CD4-positive, alpha-beta T cell treated with Interleukin-2 at 100 ng/mL for 4 hours (primary cell): ENCODE data around the gene UBASH3B.

Source experiments
- DNase-seq: peaks from one replicate; pipeline ENCODE4 v3.0.0-alpha.2; 2020; ENCODE audit warnings: low spot score

UBASH3B gene

DNA sequence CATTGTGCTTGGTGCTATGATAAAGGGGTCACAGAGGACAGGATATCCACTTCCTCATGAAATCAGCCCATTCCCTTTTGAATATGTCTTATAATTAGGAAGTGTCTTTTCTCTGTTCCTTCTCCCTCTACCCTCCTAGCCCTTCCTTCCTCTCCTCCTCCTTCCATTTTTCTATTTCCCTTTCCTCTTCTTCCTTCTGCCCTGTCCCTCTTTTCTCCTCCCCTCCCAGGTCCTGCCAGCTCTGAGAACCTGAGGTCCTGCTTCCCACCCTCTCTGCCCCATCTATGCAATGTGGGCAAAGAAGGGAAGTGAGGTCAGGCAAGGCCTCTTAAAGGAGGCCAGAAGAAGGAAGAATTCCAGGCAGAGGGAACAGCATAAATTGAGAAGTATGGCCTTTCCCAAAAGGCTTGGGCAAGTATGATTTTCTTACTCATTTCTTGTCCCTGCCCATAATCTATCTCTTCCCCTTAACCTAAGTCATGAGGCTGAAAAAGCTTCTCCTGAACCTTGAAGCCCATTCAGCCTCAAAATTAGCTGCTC lies 7.7 kb upstream of the UBASH3B start:
- DNase-seq: no peak

DNA sequence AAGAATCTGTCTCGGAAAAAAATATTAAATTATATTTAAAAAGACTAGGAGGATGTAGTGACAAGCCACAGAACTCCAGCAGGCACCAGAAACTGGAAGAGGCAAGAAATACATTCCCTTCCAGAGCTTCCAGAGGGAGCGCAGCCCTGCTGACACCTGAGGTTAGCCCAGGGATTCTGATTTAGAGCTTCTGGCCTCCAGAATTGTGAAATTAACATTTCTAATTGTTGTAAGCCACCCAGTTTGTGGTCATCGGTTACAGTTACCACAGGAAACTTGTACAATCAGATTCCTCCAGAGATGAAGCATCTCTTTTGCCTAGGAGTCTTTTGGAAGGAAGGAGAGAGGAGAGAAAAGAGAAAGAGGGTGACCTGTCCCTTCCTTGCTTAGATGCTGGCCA lies 6.4 kb upstream of the UBASH3B start:
- DNase-seq: no peak

DNA sequence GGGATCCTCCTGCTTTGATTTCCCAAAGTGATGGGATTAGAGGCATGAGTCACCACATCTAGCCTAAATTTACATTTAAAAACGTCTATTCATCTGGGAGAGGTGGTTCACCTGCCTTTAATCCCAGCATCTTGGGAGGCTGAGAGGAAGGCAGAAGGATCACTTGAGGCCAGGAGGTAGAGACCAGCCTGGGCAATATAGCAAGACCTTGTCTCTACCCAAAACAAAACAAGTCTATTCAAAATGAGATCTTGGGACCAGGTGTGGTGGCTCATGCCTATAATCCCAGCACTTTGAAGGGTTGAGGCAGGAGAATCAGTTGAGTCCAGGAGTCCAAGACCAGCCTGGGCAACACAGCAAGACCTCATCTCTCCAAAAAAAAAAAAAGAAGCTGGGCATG lies 4.9 kb upstream of the UBASH3B start:
- DNase-seq: no peak

DNA sequence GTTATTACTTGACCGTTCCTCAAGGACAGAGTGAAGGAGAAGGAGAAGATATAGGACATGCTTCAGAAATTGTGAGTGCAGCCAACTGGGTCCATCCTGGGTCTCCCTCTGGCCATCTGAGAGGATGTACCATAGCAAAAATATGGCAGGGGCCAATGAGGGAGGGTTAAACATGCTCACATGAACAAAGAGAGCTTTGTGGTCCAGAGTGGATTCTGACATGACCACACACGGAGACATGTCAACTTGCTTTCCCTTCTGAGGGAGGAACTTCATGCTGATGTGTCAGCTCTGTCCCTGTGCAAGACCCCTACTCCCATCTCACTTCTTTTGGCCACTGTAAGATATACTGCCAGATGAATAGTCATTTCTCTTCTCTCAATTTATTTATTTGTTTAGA lies 3.0 kb upstream of the UBASH3B start:
- DNase-seq: no peak

DNA sequence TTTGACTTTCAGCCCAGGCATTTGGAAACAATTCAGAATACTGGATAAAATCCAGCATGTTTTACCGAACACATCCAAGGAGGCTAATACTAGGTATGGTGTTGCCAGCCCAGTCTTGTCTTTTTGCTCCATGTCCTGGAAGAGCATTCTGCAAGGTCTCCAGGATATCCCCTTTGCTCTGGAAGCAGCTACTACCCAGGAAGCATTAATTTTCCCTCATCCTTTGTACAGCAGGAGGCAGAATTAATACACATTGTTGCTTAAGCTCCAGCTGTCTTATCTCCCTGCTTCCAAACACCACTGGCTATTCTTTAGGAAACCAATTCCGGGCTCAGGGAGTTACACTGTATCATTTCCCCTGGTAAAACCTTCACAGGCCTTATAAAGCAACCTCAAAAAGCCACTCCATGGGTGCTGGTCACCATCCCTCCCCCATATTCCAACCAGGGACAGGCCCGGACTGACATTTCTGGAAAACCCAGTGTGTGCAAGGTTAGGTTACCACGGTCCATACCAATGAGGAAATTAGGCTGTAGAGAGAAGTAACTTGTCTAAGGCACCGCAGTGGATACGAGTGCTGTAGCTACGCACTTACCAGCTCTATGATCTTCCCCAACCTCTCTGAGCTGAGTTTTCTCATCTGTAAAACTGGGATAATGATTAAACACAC lies 1.5 kb upstream of the UBASH3B start:
- no peak for DNase-seq

DNA sequence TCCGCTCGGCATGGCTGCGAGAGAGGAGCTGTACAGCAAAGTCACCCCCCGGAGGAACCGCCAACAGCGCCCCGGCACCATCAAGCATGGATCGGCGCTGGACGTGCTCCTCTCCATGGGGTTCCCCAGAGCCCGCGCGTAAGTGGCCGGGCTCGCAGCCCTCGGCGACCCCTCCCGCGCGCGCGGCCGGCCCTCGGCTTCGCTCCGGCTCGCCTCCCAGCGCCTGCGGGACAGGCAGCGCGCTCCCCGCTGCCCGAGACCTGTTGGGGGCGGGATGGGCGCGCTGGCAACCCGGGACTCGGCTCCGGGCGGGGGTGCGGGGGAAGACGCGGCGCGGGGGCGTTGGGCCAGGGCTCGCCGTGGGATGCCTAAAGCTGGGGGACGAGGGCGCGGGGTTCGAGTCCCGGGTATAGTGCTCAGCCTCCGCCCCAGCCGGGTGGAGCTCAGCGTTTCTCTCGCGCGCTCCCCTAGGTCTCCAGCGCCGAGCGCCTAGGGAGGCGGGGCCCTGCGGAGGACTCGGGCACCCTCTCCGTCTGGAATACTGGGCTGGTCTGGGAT lies 630 bp downstream of the UBASH3B start:
- peak; percentile 35 for DNase-seq

DNA sequence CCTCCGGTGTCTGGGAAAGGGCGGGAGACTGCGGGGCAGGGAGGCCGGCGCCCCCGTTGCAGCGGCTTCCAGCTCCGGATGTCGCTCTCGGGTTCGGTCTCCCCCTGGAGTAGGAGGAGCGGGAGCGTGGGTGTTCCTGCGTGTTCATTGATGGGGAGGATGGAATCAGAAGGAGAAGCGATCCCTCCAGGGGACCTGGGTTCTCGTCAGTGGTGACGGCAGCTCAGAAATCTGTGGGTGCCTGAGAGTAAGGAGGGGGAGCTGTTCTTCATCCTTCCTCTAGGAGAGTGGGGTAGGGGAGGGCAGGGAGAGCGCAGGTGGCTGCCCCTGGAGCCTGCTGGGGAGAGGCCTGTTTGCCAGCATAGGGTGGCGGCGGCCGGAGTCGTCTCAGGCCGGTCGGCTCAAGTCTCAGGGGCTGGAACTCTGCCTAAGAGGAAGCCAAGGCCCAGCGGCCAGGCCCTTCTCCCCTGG lies 1.1 kb downstream of the UBASH3B start:
- DNase-seq: peak; percentile 17

DNA sequence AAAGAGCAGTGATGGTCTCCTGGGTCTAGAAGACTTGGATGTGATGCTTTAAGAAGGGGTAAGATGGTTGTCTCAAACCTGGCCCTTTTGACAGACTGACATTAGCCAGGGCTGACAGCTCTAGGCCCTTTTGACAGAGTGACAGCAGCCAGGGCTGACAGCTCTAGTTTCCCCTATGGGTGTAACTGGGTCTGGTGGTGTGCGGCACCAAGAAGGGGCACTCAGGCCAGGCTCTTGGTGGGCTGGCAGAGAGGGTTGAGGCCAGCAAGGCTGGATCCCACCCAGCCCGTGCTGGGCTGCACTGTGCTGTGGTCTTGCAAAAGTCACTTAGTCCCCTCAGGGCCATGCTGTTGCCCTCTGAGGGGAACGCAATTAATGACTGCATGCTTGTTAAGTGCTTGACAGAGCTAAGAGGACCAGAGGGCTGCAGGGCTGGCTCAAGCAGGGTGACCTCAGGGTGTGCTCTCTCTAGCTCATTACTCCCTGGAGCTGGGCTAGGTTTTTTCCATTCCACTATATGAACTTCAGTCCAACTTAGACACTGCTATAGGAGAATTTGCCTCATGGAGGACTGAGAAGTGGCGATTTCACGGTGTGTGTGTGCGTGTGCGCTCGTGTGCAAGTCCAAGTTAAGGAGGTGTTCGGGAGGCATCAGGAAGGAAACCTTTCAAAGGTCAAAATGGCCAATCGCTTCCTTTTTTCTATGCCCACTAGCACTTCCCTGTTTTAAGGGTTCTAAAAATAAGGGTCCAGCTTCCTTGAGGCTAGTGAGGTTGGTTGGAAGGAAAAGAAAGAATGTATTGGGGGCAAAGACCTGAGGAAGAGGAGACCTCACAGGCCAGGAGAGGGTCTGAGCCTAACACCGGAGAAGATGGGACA lies 4.4 kb downstream of the UBASH3B start:
- no peak for DNase-seq

DNA sequence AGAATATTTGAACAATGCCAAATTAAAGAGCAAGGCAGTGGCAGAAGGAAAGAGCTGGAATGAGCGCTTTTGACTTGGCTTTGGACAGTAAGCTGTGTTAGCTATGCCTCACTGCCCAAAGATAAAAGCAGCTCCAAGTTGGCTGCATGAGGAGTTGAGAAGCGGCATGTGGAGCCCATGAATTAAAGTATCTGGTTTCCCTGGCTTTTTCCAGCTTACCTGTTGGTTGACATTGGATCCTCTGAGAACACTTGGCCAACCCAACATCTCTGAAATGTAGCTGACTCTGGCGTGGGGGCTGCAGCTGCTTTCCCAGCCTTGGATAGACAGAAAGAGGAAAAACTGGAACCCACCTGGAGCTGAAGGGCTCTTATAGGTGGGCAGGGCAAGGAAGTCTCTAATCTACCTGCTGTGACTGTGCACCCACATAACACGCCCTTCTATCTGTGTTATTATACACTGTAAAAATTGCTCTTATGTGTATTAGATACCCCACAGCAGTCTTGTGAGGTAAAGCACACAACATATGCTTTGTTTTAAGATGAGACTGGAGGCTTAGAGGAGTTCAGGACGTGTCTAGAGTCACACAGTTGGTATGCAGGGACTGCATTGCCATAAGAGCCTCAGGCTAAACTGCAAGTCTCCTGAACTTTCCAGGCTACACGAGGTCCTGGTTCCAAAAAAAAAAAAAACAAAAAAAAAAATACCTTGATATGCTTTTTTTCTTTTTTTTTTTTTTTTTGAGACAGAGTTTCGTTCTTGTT lies 5.8 kb downstream of the UBASH3B start:
- DNase-seq: no peak

DNA sequence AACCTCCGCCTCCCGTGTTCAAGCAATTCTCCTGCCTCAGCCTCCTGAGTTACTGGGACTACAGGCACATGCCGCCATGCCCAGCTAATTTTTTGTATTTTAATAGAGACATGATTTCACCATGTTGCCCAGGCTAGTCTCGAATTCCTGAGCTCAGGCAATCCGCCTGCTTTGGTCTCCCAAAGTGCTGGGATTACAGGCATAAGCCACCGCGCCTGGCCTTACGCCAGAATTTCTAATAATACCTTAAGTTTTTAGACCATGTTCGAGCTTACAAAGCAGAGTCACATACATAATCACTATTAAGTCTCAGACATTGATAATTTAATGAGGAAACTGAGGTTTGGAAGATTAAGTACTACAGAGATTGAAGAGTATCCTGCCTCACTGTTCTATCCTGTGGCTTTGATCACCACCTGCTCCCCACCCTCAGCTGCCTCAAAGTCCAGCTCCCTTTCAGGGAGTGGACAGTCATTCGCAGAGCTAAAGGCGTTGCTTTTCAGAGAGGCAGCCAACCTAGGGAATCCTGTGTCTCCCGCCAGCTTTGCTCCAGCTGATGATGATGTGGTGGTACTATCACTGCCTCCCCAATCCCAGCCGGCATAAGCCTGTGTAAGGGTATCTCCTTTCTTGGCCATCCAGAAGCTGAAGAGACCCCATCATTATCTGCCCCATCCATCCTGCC lies 7.7 kb downstream of the UBASH3B start:
- DNase-seq: no peak

DNA sequence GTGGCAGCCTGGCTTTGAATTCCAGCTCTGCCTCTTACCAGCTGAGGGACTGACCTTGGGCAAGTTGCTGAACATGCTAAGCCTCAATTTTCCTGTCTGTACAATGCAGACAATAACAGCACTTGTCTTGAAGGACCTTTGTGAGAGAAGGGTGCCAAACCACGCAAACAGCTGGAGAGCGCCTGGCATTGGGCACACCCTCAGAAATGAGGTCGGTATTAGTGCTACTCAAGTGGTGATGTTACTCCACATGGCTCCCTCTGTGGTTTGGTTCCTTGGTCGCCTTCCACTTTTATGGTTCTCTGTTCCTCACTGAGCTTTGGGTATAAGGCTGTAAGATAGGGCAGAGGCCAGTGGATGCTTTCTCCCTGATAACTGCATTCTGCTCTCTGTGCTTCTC lies 8.2 kb downstream of the UBASH3B start:
- DNase-seq: no peak

DNA sequence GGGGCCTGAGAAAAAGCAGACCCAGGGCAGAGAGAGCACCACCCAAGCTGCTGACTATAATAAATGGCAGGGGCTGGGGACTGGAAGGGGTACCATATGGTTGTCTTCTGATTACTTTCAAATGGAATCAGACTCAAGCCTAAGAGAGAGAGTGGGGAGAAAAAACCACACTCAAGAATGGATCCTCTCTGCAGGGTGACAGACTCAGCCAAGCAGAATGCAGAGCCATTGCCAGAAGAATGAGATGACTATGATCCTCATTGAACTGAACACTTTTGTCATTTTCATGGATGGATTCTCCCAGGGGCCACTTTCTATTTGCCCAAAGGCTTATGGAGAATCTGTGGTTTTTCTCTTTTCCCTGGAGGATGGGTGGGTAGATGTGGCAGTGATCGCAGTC lies 8.7 kb downstream of the UBASH3B start:
- no peak for DNase-seq

DNA sequence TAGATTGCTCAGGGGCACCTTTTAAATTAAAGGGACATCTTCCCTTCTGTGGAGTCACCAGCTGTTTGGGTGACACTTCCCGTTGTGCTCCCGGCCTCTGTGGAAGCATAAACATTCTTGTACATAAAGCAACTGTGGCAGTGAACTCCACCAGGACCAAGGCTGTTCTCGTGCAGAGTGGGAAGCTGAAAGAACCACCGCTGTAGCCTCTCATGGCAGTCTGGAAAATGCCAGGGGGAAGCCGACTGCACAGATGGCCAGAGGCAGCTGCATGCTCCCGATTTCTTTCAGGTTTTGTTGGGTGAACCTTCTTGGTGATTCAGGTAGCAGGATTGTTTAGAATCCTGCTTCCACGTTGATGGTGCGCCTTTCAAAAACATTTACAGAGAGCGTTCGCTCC lies 10.3 kb downstream of the UBASH3B start:
- DNase-seq: no peak

DNA sequence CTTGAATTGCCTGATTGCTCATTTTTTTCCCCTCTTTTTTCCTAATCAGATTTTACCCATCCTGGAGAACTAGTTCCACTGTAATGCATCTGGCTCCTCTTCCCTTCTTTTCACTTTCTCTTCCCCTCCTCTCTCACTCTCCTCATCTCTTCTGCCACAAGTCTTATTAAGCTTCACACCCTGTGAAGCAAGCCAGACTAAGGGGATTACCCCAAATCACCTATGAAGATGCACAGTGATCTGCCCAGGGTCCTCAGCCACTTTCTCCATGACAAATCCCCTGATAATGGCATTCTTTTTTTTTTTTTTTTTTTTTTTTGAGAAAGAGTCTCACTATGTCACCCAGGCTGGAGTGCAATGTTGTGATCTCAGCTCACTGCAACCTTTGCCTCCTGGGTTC lies 11.2 kb downstream of the UBASH3B start:
- DNase-seq: no peak

DNA sequence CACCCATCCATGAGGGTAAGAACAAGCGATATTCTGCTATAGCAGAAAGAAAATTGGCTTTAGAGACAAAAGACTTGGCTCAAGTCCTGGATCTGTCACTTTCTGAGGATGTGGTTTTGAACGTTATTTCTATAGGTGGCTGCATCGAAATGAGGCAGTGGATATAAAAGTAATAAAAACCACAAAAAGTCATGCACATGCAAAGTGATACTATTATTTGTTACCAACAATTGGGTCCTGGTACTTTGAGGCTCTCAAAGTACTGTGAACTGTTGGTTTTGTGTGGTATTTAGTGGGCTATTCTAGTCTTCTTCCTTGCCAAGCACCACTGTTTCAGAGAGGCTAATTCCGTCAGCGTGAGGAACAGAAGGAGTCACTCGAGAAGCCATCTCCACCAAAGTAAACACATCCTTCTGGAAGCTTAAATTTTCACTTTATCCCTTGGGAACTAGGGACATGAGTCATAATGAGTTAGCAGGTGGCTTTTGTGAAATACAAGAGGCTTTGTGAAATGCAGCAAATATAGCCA lies 13.1 kb downstream of the UBASH3B start:
- DNase-seq: peak; percentile 47

DNA sequence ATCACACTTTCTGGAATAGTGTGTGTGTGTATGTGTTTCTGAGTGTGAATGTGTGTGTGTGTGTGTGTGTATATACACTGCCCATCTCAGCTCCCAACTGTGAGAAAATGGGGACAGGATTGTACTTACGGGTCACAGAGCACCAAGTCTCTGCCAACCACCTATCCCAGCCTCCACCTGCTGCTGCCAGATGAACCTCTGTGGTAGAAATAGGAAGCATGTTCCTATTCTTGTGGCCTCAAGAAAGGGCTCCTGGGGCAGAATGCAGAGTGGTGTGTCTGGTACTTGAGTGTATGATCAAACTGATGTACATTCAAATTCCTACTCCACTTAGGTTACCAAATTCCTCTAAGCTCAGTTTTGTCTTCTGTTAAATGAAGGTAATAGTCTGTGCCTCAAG lies 14.6 kb downstream of the UBASH3B start:
- DNase-seq: no peak

DNA sequence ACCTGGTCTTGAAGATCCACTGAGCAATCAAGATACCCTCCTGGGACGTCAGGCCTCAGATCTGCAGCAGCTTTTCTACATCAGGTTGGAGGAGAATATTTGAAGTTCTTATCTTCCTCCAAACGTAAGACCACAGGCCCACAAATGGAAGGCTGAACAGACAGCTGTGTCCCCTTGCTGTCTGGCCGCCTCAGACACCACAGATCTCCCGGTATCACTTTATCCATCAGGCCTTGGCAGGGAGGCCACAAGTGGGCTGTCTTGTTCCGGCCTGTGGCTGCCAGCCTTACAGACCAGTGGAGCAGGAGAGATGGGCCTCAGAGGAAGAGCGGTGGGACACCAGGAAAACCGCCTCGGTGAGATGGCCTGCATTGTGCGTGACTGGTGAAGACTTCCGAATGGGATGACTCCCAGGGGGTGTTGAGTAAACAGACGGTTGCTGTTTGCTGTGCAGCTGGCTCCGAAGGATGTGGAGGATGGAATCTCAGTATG lies 15.9 kb downstream of the UBASH3B start:
- DNase-seq: no peak

DNA sequence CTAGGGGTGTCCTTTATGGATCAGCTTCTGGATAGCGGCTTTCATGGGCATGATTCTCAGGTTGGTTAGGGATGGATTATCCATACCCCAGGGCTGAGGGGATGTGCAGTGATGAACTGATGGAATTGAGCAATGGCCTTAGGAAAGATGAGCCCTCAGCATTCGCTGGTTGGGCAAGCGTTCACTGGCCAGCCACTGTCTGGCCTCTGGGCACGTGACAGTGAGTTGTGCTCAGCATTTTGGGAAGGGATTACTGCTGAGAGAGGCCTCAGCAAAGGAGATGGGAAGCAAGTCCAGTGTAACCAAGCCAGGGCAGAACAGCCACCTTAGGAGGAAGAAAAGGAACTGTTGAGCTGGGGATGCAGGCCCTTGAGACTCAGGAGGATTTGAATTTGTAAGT lies 17.4 kb downstream of the UBASH3B start:
- DNase-seq: no peak

DNA sequence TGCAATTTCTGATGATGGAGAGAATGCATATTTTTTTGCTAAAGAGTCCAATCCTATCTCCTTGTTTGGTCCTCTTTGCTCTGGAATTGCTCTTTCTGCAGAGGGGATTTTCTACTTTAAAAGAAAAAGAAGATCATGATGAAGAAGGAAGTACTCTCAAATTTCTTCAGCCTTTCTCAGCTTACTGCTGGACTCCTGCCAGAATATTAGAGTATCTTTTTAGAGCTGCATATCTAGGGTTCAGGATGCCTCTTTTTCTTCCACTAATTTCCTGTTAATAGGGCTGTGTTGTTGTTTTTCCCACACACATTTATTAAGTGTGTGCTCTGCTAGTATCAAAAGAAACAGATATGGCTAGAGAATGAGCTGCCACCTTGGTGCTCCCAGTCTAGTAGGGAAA lies 18.2 kb downstream of the UBASH3B start:
- DNase-seq: no peak

DNA sequence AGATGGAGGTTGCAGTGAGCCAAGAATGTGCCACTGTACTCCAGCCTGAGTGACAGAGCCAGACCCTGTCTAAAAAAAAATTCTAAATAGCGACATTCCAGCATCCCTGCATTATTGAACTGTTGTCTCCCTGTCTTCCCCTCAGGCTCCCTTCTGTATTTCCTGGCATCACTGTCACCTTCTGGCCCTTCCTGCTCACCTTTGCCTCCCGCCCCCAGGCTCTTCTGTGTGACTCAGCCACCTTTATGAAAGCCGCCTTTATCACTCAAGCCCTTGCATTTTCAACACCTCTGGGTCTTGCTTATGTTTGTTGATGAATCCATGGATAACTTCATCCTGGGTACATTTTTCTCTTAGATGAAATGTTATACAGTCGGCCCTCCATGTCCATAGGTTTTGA lies 21.1 kb downstream of the UBASH3B start:
- DNase-seq: no peak

DNA sequence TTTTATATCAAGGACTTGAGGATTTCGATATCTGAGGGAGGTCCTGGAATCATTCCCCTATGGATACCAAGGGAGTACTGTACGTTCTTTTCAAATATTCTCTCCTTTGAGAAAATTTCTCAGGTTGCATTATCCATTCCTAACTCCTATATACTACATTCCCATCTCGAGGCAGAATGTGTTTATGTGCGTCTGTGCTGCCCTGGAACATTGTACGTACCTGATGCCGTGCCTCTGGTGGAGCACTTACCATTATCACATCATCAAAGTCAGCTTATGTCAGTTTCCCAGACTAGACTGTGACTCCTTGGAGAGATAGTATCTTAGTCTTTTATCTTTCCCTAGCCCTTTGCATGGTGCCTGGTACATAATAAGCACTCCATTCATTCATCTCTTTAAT lies 21.7 kb downstream of the UBASH3B start:
- no peak for DNase-seq
